ENCODE data around the gene RIN3. TPM values are rescaled to one million over a fixed set of nuclear protein-coding genes. Genes with fewer than 3 reads are reported as not detected.

RIN3 gene
- total and polyA plus RNA-seq, 10 of the 15 experiments (the other 5 are each of a cell fraction or from before 2014, with no cell fraction given), result 0.91 to 23.3 (median 6.3) TPM

- intact Hi-C loops (cut with micrococcal nuclease; ENCODE audit: unreplicated experiment), result no loop called here
- Histone ChIP-seq H3K9ac (ENCODE audit: control insufficient read depth, insufficient read depth, low read length) (no peak overlapping the region), H3K4me1 (ENCODE audit: control insufficient read depth, insufficient read depth, low read length) (peaks cover 8% of the 10 kb centered on the region), H3K9me3 (replicated peaks; ENCODE audit: control insufficient read depth, insufficient read depth, low read length) (no peaks in the 10 kb centered on the region; the same call in 2 of the 3 replicates), H3K27me3 (replicated peaks in 1 of 2; ENCODE audit: control insufficient read depth in 2 of 2, insufficient read depth in 2 of 2, low read length in 1 of 2) (no peaks in the 10 kb centered on the region), H3K79me2 (ENCODE audit: control insufficient read depth, insufficient read depth, low read length) (no peaks in the 10 kb centered on the region), H3K27ac (ENCODE audit: control insufficient read depth, insufficient read depth) (no peak overlapping the region), H4K20me1 (ENCODE audit: control insufficient read depth, insufficient read depth) (no peaks in the 10 kb centered on the region), H3K36me3 (ENCODE audit: control insufficient read depth in 2 of 2, insufficient read depth in 2 of 2, low read length in 1 of 2) (no peaks in the 10 kb centered on the region; a peak in 2 of 4 replicates), H3K4me3 (no peak overlapping the region), H3K4me2 (ENCODE audit: control insufficient read depth, insufficient read depth) (no peak overlapping the region), H2AFZ (ENCODE audit: control insufficient read depth, low read depth, low read length) (no peak overlapping the region)
- FAIRE-seq (no peak), ATAC-seq (peak; percentile 59), DNase-seq (ENCODE audit: low read depth, low spot score) (no peak)
- no TSS peak for BruUV-seq (replicated peaks)
- RAD21 ChIA-PET (ENCODE audit: unreplicated experiment), result interaction anchor here (0.9 to 3.7 kb wide), 9 partner anchors 16 to 482 kb away, joined by 3 to 38 read pairs (median 5); no protein-coding TSS in a partner anchor
- CTCF ChIA-PET, result interaction anchor here (0.6 to 2.7 kb wide), 25 partner anchors 11 to 152 kb away, joined by 3 to 40 read pairs (median 4); no protein-coding TSS in a partner anchor
- POLR2A ChIA-PET, result interaction anchor here (0.8 to 1.9 kb wide), 2 partner anchors 39 to 62 kb away, joined by 3 to 8 read pairs; no protein-coding TSS in a partner anchor
- SMC1A ChIA-PET (ENCODE audit: uncharacterized antibody, unreplicated experiment), result interaction anchor here (1.0 to 4.3 kb wide), 11 partner anchors 10 to 152 kb away, joined by 3 to 38 read pairs (median 4); no protein-coding TSS in a partner anchor
- in situ Hi-C loops (cut with MboI), result no loop called here
- 58% methylated on average over 11 of the region's 11 CpGs for whole genome bisulfite sequencing (ENCODE audit: insufficient coverage, insufficient replicate concordance, low lambda C conversion rate, missing lambda C conversion rate)
- TF ChIP-seq MYB (IDR thresholded peaks at IDR 0.05; ENCODE audit: borderline replicate concordance, low read depth, low read length), result no peak
- TF ChIP-seq, protein P1, sequence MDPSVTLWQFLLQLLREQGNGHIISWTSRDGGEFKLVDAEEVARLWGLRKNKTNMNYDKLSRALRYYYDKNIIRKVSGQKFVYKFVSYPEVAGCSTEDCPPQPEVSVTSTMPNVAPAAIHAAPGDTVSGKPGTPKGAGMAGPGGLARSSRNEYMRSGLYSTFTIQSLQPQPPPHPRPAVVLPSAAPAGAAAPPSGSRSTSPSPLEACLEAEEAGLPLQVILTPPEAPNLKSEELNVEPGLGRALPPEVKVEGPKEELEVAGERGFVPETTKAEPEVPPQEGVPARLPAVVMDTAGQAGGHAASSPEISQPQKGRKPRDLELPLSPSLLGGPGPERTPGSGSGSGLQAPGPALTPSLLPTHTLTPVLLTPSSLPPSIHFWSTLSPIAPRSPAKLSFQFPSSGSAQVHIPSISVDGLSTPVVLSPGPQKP (IDR thresholded peaks at IDR 0.05; ENCODE audit: low read depth, low read length), result no peak
- TF ChIP-seq SMC3 (IDR thresholded peaks at IDR 0.05; ENCODE audit: borderline replicate concordance, low read length), result peak; percentile 70; the same call in 1 of the 2 replicates
- TF ChIP-seq RUNX3 (IDR thresholded peaks at IDR 0.05; ENCODE audit: low read length), result peak; percentile 30; the same call in 1 of the 2 replicates
- 0 out of 2 replicates have a peak, but pooled peaks have one; percentile 24 for TF ChIP-seq YY1 (IDR thresholded peaks at IDR 0.05; ENCODE audit: low read depth, low read length)
- TF ChIP-seq BRCA1 (IDR thresholded peaks at IDR 0.05; ENCODE audit: low read depth, low read length), result no peak
- peak; percentile 81 for TF ChIP-seq RAD21 (IDR thresholded peaks at IDR 0.05; ENCODE audit: insufficient read depth, low read depth, low read length)
- 0 out of 2 replicates have a peak, but pooled peaks have one; percentile 17 for TF ChIP-seq ZNF687 (IDR thresholded peaks at IDR 0.05)
- no peak for TF ChIP-seq NR2C2 (IDR thresholded peaks at IDR 0.05; ENCODE audit: borderline replicate concordance, control insufficient read depth, insufficient read length, low read depth)
- TF ChIP-seq, protein P2, sequence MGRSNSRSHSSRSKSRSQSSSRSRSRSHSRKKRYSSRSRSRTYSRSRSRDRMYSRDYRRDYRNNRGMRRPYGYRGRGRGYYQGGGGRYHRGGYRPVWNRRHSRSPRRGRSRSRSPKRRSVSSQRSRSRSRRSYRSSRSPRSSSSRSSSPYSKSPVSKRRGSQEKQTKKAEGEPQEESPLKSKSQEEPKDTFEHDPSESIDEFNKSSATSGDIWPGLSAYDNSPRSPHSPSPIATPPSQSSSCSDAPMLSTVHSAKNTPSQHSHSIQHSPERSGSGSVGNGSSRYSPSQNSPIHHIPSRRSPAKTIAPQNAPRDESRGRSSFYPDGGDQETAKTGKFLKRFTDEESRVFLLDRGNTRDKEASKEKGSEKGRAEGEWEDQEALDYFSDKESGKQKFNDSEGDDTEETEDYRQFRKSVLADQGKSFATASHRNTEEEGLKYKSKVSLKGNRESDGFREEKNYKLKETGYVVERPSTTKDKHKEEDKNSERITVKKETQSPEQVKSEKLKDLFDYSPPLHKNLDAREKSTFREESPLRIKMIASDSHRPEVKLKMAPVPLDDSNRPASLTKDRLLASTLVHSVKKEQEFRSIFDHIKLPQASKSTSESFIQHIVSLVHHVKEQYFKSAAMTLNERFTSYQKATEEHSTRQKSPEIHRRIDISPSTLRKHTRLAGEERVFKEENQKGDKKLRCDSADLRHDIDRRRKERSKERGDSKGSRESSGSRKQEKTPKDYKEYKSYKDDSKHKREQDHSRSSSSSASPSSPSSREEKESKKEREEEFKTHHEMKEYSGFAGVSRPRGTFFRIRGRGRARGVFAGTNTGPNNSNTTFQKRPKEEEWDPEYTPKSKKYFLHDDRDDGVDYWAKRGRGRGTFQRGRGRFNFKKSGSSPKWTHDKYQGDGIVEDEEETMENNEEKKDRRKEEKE (IDR thresholded peaks at IDR 0.05), result no peak
These were observed 99.6 kb downstream of the RIN3 start for GRCh38 chr14:92613008-92613658.
